KMS-11 (cell line): ENCODE results near the gene SLC24A4.

Experiments
- H2AFZ ChIP-seq: fragments of 200-600 bp; sonication (generic); 2 replicates; pipeline ENCODE4 v1.6.1; 2016; ENCODE audit warnings: antibody characterized with exemption, mixed run types, low read depth
- H3K27ac ChIP-seq: fragments of 200-600 bp; sonication (generic); 2 replicates; pipeline ENCODE4 v1.6.1; 2016; ENCODE audit warnings: mild to moderate bottlenecking, mixed run types
- H3K27me3 ChIP-seq: fragments of 200-600 bp; sonication (generic); 2 replicates; pipeline ENCODE4 v1.6.1; 2017; ENCODE audit warnings: mild to moderate bottlenecking, low read depth, mixed run types, moderate library complexity; ENCODE audit not compliant: insufficient read depth
- H3K36me3 ChIP-seq: fragments of 200-600 bp; sonication (generic); 2 replicates; pipeline ENCODE4 v1.6.1; 2017; ENCODE audit warnings: mild to moderate bottlenecking, mixed run types; ENCODE audit not compliant: insufficient read depth
- H3K4me1 ChIP-seq: fragments of 200-600 bp; sonication (generic); 2 replicates; pipeline ENCODE4 v1.6.1; 2016; ENCODE audit warnings: mild to moderate bottlenecking, low read depth, mixed run types; ENCODE audit not compliant: poor library complexity, severe bottlenecking
- H3K4me2 ChIP-seq: fragments of 200-600 bp; sonication (generic); 2 replicates; pipeline ENCODE4 v1.7.0; 2016; ENCODE audit warnings: mild to moderate bottlenecking, mixed run types
- H3K4me3 ChIP-seq: fragments of 200-600 bp; sonication (generic); IDR thresholded peaks from 2 replicates; pipeline ENCODE4 v1.6.1; 2017; ENCODE audit warnings: low read depth, low read length, mixed read lengths; ENCODE audit not compliant: insufficient read depth
- H3K79me2 ChIP-seq: fragments of 200-600 bp; sonication (generic); 2 replicates; pipeline ENCODE4 v1.6.1; 2016; ENCODE audit warnings: low read depth, mixed run types; ENCODE audit not compliant: insufficient read depth
- H3K9ac ChIP-seq: fragments of 200-600 bp; sonication (generic); 2 replicates; pipeline ENCODE4 v1.6.1; 2016; ENCODE audit warnings: mild to moderate bottlenecking, mixed run types
- H4K20me1 ChIP-seq: fragments of 200-600 bp; sonication (generic); 2 replicates; pipeline ENCODE4 v1.6.1; 2016; ENCODE audit warnings: mild to moderate bottlenecking, mixed run types; ENCODE audit not compliant: insufficient read depth
- TF ChIP-seq, protein P1 (sequence below): fragments of 200-600 bp; sonication (generic); conservative IDR thresholded peaks from 2 replicates; pipeline ENCODE4 v1.6.1; 2017; ENCODE audit warnings: low read depth, mild to moderate bottlenecking, antibody characterized with exemption, low read length, moderate library complexity, mixed read lengths

The SLC24A4 gene

DNA sequence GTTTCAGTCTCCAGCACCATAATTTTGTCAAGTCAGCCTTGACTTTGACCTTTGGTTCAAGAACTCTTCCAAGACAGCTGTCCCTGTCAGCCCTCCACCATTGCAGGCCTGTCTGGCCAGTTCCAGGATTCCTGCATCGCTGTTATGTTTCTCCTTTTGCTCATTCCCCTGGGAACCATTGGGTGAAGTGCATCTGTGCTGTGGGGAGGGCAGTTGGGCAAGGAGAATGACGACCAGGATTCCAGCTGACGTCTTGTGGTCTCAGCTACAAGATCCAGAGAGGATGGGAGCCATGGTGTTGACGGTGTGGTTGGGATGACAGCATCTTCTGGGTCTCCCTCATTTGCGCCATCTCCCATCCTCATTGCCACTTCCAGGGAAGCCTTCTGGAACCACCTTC, 45.9 kb upstream of the SLC24A4 start:
- no peak overlapping the region for H3K4me2 ChIP-seq
- H2AFZ ChIP-seq = no peak overlapping the region
- H3K79me2 ChIP-seq = no peaks in the 10 kb centered on the region
- H3K36me3 ChIP-seq = no peaks in the 10 kb centered on the region
- H3K4me3 ChIP-seq = no peak overlapping the region
- peaks cover 10% of the 10 kb centered on the region for H3K4me1 ChIP-seq
- H4K20me1 ChIP-seq = no peaks in the 10 kb centered on the region
- H3K9ac ChIP-seq = no peak overlapping the region
- TF ChIP-seq, protein P1, sequence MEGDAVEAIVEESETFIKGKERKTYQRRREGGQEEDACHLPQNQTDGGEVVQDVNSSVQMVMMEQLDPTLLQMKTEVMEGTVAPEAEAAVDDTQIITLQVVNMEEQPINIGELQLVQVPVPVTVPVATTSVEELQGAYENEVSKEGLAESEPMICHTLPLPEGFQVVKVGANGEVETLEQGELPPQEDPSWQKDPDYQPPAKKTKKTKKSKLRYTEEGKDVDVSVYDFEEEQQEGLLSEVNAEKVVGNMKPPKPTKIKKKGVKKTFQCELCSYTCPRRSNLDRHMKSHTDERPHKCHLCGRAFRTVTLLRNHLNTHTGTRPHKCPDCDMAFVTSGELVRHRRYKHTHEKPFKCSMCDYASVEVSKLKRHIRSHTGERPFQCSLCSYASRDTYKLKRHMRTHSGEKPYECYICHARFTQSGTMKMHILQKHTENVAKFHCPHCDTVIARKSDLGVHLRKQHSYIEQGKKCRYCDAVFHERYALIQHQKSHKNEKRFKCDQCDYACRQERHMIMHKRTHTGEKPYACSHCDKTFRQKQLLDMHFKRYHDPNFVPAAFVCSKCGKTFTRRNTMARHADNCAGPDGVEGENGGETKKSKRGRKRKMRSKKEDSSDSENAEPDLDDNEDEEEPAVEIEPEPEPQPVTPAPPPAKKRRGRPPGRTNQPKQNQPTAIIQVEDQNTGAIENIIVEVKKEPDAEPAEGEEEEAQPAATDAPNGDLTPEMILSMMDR = no peak
- no peaks in the 10 kb centered on the region for H3K27me3 ChIP-seq
- no peak overlapping the region for H3K27ac ChIP-seq

GRCh38 chr14:92280554-92281262, 42.3 kb upstream of the SLC24A4 start:
- H3K4me2 ChIP-seq = peak overlapping the region; percentile 17; the same call in 1 of the 2 replicates
- no peaks in the 10 kb centered on the region for H3K79me2 ChIP-seq
- peaks cover 10% of the 10 kb centered on the region for H3K4me1 ChIP-seq
- H3K4me3 ChIP-seq = no peak overlapping the region
- H2AFZ ChIP-seq = no peak overlapping the region
- H3K27ac ChIP-seq = no peak overlapping the region
- TF ChIP-seq, protein P1 = no peak
- H3K36me3 ChIP-seq = no peaks in the 10 kb centered on the region
- no peak overlapping the region for H3K9ac ChIP-seq
- no peaks in the 10 kb centered on the region for H3K27me3 ChIP-seq
- no peaks in the 10 kb centered on the region for H4K20me1 ChIP-seq

DNA sequence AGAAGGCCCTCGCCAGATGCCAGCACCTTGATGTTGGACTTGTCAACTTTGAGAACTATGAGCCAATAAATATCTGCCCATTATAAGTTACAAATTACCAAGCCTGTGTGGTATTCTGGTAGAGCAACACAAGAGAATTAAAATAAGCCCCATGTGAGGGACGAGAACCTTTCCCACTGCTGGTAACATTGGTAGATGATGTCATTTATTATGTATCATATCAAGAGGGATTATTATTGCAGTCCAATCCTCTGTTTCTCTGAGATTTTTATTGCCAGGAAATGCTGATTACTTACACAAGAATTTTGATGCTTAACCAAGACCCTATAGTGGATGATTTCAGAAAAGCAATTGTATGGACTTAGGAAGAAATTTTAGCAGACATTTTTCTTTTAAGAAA, 40.3 kb upstream of the SLC24A4 start:
- Histone ChIP-seq H4K20me1 (no peaks in the 10 kb centered on the region), H3K4me2 (no peak overlapping the region), H3K27ac (no peak overlapping the region), H3K4me3 (no peak overlapping the region), H3K79me2 (no peaks in the 10 kb centered on the region), H3K4me1 (peaks cover 10% of the 10 kb centered on the region), H3K36me3 (no peaks in the 10 kb centered on the region), H3K27me3 (no peaks in the 10 kb centered on the region), H2AFZ (no peak overlapping the region), H3K9ac (no peak overlapping the region)
- TF ChIP-seq, protein P1 = no peak

DNA sequence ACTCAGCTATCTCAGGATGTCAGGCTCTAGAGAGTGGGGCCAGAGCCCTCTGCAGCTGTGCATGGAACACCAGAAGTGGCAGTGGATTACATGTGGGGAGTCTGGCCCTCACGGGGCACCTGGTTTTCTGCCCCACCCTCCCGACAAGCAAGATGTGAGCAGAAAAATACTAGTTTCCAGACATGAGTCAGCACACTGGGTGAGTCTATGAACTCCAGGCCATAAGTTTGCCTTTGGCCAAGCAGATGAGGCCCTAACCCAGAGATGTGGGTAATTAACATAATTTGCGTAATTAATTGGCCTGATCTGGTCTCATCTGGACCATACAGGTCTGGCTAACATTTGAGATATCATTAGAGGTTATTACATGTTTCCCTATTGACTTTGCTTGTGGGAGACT, 37.7 kb upstream of the SLC24A4 start:
- no peak overlapping the region for H3K27ac ChIP-seq
- H3K9ac ChIP-seq = no peak overlapping the region
- no peaks in the 10 kb centered on the region for H4K20me1 ChIP-seq
- no peak overlapping the region for H3K4me2 ChIP-seq
- H3K36me3 ChIP-seq = no peaks in the 10 kb centered on the region
- peaks cover 10% of the 10 kb centered on the region for H3K4me1 ChIP-seq
- no peaks in the 10 kb centered on the region for H3K79me2 ChIP-seq
- H3K4me3 ChIP-seq = no peak overlapping the region
- TF ChIP-seq, protein P1 = no peak
- no peaks in the 10 kb centered on the region for H3K27me3 ChIP-seq
- no peak overlapping the region for H2AFZ ChIP-seq
